ENCODE measurements around the gene LRRC70. TPM values are rescaled to one million over a fixed set of nuclear protein-coding genes. Genes with fewer than 3 reads are reported as not detected.

The LRRC70 gene
- total RNA-seq, 1 donor from 2014 or later = 1.0 TPM

GRCh38 chr5:62572918-62573514 is 5.6 kb upstream of the LRRC70 start:
- DNase-seq (ENCODE audit: missing footprints) (no peak), ATAC-seq (no peak)
- intact Hi-C loops (cut with DNase I) = no loop called here

DNA sequence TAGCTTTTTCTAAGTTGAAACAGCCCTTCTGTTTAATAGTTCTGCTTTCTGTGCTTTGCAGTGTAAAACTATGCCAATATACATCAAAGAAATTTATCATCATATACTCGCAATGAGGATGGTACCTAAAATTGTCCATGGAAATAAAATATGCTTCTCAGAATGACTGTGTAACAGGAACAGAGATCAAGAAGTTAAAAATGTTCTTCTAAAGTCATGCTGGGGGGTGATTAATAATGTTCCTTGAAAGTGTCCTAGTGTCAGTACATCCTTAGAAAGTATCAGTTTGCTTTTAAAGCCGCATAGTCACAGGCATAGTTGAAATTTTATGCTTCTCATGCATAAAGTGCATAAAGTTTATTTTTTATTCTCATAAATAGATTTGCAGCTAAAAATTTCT is 4.0 kb upstream of the LRRC70 start:
- no peak for DNase-seq (ENCODE audit: missing footprints)
- intact Hi-C loops (cut with DNase I) = no loop called here
- no peak for ATAC-seq

- intact Hi-C loops (cut with DNase I) = no loop called here
- DNase-seq (ENCODE audit: missing footprints) = no peak
- ATAC-seq = no peak
Measured at GRCh38 chr5:62575066-62575465, 3.6 kb upstream of the LRRC70 start.

- intact Hi-C loops (cut with DNase I) = no loop called here
- DNase-seq (ENCODE audit: missing footprints) = no peak
- no peak for ATAC-seq
Measured at GRCh38 chr5:62575489-62575888, 3.1 kb upstream of the LRRC70 start.

DNA sequence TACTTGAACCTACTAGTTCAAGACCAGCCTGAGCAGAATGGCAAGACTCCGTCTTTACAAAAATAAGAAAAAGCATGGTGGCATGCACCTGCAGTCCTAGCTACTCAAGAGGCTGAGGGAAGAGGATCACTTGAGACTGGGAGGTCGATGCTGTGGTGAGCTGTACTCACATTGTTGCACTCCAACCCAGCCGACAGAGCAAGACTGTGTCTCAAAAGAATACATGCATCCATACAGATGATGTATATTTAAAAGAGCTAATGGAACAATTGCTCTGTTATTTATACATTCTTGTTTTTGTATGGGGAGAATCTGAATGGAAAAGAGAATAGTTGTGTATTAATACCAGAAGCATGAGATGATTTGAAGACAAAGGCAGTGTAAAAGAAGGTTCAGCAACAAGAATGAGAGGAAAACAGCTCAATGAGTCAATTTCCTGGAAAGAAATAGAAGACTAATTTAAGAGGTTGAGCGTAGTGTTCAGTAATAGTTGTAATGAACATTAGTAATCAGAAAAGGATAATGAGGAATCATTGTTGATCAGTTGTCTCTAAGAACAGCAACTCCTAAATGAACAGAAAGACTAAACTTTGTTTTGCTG is 1.9 kb upstream of the LRRC70 start:
- intact Hi-C loops (cut with DNase I) = no loop called here
- DNase-seq (ENCODE audit: missing footprints) (no peak), ATAC-seq (no peak)

GRCh38 chr5:62577488-62577887 is 1.1 kb upstream of the LRRC70 start:
- DNase-seq (ENCODE audit: missing footprints) (no peak), ATAC-seq (no peak)
- intact Hi-C loops (cut with DNase I) = no loop called here

GRCh38 chr5:62579761-62580160 is 1.1 kb downstream of the LRRC70 start:
- DNase-seq (ENCODE audit: missing footprints) (no peak), ATAC-seq (no peak)
- intact Hi-C loops (cut with DNase I) = no loop called here

GRCh38 chr5:62581836-62582597 is 3.4 kb downstream of the LRRC70 start:
- DNase-seq (ENCODE audit: missing footprints) (no peak), ATAC-seq (no peak)
- intact Hi-C loops (cut with DNase I) = no loop called here

DNA sequence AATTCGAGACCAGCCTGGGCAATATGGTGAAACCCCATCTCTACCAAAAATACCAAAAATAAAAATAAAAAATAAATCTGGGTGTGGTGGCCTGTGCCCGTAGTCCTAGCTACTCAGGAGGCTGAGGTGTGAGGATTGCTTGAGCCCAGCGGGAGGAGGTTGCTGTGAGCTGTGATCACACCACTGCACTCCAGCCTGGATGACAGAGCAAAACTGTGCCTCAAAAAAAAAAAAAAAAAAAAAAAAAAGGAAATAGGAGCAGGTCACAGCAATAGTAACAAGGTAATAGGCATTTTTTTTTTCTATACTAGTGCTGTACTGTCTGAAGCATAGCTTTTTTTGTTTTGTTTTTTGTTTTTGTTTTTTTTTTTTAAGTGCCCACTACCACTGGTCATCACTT is 5.8 kb downstream of the LRRC70 start:
- intact Hi-C loops (cut with DNase I) = no loop called here
- no peak for DNase-seq (ENCODE audit: missing footprints)
- ATAC-seq = no peak

DNA sequence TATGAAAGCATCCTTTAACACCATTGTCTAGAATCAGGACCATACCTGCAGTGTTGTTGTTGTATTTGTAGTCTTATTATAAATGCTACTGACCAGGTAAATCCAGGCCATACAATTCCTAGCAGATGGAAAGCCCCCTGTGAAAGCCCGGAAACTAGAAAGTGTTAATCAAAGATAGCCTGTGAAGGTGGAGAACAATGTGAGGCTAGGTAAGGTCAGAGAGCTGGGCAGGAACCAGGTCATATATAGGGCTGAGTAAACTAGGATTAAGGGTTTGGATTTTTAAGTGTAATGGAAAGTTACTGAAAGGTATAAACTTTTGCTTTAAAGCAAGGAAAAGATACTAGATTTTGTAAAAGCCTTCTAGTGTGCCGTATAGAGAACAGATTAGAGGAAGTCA is 6.7 kb downstream of the LRRC70 start:
- no peak for DNase-seq (ENCODE audit: missing footprints)
- no peak for ATAC-seq
- intact Hi-C loops (cut with DNase I) = no loop called here

- intact Hi-C loops (cut with DNase I) = no loop called here
- DNase-seq (ENCODE audit: missing footprints) = no peak
- ATAC-seq = no peak
Measured at GRCh38 chr5:62585751-62586150, 7.1 kb downstream of the LRRC70 start.

DNA sequence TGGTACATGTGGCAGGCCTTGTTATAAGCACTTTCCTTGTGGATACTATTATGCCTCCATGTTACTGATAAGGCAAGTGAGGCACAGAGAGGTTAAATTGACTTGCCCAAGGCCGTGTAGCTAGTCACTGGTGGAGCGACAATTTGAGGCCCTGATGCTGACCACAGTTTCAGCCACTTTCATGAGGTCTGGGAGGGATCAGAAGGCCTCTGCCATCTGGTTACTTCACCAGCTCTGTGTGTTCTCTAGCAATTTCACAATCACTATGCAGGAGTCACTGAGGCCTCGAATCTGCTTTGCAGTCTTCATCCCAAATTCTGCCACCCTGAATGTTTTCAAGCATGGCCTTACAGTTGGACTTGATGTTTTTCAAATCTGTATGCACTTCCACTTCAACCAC is 9.1 kb downstream of the LRRC70 start:
- DNase-seq (ENCODE audit: missing footprints) = no peak
- ATAC-seq = no peak
- intact Hi-C loops (cut with DNase I) = no loop called here

DNA sequence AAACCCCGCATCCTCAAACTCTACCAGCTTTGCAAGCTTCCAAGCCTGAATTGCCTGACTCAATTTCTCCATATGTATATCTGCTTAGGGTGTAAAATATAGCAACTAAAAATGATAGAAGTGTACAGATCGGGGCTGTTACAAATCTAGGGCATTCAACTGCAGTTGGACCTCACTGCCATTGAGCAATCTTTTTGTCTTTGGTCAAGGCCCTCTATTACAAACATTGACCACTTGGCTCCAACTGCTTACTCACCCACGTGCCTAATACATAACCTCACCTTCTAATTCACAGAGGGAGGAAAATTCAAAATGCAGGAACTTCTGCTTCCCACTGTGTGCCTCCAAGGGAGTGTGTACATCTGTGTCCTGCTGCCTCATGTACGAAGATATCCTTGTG is 10.0 kb downstream of the LRRC70 start:
- no peak for DNase-seq (ENCODE audit: missing footprints)
- intact Hi-C loops (cut with DNase I) = no loop called here
- ATAC-seq = no peak

DNA sequence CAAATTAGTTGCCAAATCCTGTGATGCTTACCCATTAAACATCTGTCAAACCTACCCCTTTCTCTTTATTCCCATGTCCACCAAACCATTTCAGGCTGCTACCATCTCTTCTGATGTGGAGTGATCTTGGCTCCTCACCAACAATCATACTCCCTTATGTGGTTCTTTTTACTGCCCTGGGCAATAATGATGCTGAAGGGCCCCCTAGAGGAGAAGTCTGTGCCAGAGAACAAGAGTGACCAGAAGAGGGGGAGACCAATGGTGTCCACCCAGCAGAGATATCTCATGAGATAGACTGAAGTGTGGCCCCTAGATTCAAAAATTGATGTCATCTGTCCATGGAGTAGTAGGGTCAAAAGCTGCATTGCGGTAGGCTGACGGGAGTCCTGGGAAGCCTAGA is 10.9 kb downstream of the LRRC70 start:
- no peak for DNase-seq (ENCODE audit: missing footprints)
- no peak for ATAC-seq
- intact Hi-C loops (cut with DNase I) = no loop called here

DNA sequence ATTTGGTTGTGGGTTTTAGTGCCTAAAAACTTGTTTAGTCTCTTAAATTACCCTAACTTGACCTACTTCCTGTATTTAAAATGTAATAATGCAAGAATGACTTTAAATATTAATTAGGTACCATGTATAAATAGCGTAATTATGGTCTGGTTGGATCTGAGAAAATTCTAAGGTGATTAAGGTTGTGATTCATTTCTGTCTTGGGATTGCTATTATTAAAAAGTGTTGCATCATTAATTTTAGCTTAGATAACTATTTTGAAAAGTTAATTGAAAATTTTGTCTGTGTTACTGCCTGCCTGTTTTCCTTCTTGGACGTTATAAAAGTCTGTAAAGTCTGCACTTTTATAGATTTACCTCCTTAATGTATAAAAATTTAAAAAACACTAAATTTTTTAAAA is 11.8 kb downstream of the LRRC70 start:
- intact Hi-C loops (cut with DNase I) = no loop called here
- no peak for ATAC-seq
- no peak for DNase-seq (ENCODE audit: missing footprints)

DNA sequence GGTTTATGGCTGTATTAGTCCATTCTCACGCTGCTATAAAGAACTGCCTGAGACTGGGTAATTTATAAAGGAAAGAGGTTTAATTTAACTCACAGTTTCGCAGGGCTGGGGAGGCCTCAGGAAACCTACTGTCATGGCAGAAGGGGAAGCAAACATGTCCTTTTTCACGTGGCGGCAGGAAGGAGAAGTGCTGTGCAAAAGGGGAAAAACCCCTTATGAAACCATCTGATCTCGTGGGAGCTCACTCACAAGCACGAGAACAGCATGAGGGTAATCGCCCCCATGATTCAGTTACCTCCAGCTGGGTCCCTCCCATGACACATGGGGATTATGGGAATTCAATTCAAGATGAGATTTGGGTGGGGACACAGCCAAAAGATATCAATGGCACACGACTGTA is 13.9 kb downstream of the LRRC70 start:
- intact Hi-C loops (cut with DNase I) = no loop called here
- ATAC-seq (no peak), DNase-seq (ENCODE audit: missing footprints) (peak; percentile 70)

GRCh38 chr5:62593331-62593730 is 14.7 kb downstream of the LRRC70 start:
- intact Hi-C loops (cut with DNase I) = no loop called here

GRCh38 chr5:62594364-62594984 is 15.9 kb downstream of the LRRC70 start:
- no peak for ATAC-seq
- no peak for DNase-seq (ENCODE audit: missing footprints)
- intact Hi-C loops (cut with DNase I) = no loop called here

More at GRCh38 chr5:62593331-62593730, 14.7 kb downstream of the LRRC70 start:
- DNase-seq (ENCODE audit: missing footprints) (no peak), ATAC-seq (no peak)

DNA sequence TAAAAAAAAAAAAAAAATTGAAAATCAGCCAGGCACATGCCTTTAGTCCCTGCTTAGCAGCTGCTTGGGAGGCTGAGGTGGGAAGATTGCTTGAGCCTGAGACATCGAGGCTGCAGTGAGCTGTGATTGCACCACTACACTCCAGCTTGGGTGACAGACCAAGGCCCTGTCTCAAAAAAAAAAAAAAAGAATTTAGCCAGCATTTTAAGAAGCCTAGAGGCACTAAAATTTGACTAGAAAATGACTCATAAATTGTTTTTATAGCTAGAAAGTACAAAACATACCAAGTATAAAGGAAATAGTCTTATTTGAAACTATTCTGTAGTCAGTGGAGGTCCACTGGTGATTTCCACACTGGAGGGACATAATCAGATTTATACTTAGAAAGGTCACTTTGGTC is 17.5 kb downstream of the LRRC70 start:
- DNase-seq (ENCODE audit: missing footprints) (no peak), ATAC-seq (no peak)
- intact Hi-C loops (cut with DNase I) = no loop called here

DNA sequence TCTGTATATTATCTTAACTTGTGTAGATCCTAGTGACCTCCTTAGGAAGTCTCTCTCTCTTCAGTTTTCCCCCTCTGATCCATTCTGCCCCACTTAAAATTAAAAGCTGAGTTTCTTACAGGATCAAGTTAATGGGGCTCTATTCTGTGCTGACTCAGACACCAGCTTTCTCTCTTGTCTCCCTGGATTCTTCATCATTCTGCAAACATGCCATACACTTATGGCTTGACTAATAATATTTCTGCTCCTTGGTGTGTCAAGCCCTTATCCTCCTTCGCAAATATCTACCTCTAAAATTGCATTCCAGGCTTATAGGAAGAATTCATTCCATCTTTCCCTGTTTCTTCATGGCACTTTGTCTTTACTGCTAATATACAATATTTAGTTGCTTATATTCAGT is 18.1 kb downstream of the LRRC70 start:
- ATAC-seq (no peak), DNase-seq (ENCODE audit: missing footprints) (no peak)
- intact Hi-C loops (cut with DNase I) = no loop called here

Data from Right ventricle myocardium inferior (tissue), 1 donor.